GM18519 (cell line): ENCODE results near the gene GPC5.

Source experiments
- ATAC-seq: cut with Tn5 transposase; IDR thresholded peaks from one replicate; pipeline ENCODE4 v1.9.1; 2021; ENCODE audit warnings: mild to moderate bottlenecking, moderate library complexity; ENCODE audit not compliant: unreplicated experiment, low FRiP score

The GPC5 gene

DNA sequence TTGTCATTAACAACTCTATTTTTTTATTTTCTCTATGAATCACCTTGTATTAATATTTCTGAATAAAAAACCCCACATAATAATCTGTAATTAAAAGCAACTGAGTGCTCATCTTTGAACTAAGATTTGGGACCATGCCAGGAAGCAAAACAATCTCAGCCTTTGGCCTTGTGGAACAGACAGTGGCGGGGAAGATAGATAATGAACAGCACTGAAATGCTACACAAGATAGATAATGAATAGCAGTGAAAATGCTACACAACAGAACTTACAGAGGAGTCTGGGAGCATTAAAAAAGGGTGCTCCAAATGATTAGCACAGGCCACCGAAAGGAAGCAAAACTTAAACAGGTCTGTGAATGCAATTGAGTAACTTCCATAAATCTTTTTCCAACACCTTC, 134.9 kb downstream of the GPC5 start:
- no peak for ATAC-seq

DNA sequence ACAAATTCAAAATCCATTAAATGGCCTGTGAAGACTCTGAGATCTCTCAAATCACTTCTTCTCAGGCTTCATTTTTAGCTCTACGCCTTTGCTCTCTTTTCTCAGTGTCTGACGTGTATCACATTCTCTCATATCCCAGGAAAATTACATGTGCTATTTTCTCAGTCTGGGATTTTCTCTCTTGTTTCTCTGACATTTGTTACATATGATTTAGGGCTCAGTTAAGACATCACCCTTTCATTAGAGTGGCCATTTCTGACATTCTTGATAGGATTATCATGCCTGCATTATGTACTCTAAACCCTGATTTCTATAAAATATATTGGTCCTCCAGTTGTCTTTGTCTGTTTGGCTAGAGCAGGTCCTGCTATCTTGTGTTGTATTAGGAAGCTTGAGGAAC, 136.6 kb downstream of the GPC5 start:
- no peak for ATAC-seq

DNA sequence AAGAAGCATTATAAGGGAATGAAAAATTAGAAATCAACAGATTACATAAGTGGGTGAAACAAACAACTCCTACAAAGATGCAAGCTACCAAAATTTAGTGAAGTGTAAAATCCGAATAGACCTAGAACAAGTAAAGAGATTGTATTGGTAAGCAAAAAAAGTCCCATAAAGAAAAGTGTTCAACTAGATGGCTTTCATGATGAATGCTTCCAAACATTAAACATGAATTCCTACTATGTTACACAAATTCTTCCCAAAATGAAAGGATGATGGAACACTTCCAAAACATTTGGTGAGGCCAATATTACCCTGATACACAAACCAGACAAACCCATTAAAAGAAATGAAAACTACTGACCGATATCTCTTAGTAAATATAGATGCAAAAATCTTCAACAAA, 139.0 kb downstream of the GPC5 start:
- no peak for ATAC-seq

DNA sequence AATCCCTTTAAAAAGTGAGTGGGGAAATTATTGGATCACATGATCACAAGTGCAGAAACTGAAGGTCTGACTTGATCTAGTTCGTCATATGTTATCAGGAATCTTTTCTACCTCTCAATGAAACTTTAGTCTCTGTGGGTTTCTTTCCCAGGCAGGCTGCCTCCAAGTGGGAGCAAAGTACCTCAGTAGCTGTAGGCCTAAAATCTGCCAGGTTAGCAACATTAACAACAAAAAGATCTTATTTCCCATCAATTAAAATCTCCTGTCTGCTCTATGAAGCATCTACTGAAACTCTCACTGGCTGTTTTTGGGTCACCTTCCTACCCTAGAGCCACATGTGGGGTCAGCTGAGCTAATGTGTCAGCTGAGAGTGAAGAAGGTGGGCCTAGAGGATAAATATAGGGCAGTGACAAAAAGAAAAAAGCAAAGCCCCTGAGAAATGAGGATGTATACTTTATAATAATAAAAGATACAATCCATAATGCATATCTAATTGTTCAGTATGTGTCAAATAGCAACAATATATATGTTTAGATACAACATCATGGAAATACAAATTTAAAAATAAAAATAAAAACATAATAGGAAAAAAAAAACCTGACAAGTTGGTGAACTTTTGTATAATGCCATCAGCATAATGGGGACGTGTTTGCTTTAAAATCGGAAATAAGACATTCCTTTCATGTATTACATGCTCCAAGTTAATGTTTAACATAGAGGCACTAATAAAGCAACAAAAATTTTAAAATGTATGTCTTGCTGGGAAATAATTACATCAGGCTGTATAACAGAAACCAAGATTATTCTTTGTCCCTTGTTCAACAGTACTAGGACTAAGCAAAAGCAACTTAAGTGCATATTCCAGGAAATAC, 141.1 kb downstream of the GPC5 start:
- no peak for ATAC-seq

DNA sequence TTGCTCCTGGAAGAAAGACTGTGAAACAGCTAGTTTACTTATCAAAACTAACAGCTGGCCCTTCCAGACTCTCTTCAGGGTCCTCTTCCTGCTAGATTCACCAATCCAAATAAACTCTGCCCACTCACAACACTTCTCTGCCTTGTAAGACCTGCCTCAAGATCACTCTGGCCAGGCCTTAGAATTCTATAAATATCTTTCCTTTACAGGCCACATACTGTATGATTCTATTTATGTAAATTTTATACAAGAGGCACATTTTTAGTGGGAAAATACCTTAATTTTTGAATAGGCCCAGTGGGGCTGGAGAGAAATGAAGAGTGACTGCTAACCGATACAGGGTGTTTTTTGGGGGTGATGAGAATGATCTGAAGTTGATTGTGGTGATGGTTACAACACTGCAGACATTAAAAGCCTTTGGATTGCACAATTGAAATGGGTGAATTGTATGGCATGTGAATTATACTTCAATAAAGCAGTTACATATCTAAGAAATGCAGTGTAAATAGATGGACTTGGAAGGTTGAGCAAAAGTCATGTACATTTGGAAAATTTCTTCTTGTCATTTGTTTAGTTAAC, 141.8 kb downstream of the GPC5 start:
- ATAC-seq, result no peak

DNA sequence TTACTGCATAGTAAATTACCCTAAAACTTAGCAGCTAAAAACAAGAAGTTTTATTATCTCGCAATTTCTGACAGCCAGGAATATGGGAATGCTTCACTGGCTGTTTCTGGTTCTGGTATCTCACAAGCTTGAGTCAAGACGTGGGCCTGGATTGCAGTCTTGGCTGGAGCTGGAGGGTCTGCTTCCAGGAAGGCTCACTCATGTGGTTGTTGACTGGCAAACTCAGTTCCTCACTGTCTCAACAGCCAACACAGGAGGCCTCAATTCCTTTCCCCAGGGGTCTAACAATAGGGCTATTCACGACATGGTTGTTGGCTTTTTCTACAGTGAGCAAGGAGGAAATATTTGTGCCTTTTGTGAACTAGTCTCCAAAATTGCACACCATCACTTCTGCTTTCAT, 146.3 kb downstream of the GPC5 start:
- ATAC-seq, result no peak

DNA sequence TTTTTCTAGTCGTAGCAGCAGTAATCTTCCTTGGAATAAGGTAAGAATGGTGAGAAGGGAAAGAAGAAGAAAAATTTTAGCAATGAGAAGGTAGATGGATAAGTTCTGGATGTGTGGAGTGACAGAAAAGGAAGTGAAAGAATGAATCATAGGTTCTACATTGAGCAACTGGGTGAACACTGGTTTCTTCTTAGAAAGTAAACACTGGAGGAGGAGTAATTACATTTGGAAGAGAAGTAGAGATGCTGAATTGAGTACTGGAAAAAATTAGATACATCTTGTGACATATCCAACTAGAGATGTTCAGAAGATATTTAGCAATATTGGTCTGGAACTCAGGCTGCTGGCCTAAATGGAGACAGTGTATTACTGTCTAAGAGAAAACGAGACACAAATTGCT, 148.5 kb downstream of the GPC5 start:
- no peak for ATAC-seq

DNA sequence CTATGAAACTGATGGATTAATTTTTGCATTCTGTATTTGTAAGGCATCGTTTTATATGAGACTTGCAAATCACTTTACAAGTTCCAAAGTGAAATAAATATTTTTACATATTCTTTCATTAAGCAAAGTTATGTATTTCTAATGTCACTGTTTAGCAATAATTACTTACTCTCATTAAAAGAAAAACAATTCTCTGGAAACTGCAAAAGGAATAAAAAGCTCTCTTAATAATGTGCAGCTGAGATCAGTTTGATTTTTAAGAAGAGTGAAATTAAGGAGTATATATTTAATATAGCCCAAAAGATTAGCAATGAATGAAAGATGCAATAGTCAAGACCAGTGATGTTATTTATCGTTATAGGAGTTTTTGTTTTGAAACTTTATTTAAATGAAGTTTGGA, 155.2 kb downstream of the GPC5 start:
- ATAC-seq, result no peak

DNA sequence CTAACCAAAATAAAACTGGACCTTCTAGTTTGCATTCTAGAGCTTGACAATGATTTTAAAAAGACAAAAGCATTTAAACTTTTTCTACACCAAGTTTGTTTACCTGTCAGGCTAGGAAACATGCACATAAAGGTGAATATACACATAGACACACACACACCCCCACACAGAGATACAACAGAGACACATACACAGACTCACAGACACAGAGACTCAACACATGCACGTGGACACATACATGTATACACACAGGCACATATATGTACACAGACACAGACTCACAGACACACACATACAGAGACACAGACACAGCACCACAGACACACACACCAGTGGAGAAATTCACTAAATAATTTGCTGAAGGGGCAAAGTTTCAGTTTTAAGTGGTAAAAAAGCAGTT, 155.7 kb downstream of the GPC5 start:
- no peak for ATAC-seq

DNA sequence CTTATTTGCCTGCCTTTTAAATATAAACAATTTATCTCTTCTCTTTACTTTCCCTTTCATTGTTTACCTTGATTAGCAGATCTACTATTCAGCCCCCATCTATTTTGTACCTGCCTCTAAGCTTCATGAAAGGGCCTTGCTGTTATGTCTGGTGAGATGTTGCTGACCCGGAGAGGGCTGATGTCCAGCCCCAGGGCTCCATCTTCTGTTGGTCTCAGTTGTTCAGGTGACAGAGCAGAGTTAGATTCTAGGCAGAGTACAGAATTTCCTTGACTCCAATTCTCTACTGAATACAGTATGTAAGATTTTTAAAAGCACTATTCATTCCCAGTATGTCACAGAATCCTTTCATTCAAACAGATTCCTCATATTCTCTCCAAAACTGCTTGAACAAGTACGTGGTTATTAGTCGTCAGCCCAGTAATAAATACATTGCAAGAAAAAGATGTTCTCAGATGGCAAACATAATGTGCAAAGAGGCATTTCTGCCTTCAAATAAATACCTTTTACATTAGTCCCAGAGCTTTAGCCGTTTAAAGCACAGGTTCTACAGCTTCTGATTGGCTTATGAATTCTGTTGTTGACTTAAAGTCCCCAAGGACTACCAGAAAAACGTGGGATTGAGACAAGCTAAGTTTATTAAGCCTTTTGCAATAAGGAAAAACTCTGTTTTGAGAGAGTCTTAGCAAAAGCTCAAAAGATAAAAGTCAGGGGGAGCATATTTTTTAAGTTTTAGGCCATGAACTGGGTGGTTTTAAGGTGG, 159.1 kb downstream of the GPC5 start:
- no peak for ATAC-seq

DNA sequence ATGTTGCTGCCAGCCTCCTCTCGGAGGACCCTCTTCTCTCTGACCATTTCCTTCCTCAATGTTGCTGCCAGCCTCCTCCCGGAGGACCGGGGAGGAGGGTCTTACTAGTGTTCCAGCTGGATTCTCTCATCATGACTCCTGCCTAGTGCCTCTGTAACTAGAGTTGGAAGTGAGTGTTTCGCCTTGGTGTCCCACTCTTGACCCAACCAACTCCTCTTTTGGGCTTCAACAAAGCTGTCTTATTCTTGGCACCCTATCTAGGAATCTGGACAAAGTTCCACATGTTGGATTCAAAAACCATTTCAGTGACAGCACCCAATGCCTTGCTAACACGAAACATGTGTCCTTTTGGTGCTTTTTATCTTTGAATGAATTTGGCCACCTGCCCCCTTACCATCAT, 165.4 kb downstream of the GPC5 start:
- ATAC-seq, result no peak

DNA sequence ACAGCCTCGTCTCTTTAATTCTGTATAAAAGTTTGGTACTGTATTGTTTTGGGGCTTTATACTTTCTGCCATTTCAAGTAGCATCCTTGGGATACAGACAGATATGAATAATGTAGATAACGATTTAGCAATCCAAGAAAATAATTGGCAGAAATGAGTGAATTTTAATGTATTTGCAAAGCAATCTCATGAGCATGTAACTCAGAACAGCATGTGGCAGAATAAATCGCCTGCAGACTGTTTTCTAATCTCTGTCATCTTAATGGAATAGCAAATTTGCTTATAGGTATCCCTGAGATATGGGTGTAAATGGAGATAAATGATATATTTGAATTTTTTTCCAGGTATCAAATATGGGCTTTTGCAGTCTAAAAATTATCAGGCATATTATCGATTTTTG, 166.0 kb downstream of the GPC5 start:
- no peak for ATAC-seq

DNA sequence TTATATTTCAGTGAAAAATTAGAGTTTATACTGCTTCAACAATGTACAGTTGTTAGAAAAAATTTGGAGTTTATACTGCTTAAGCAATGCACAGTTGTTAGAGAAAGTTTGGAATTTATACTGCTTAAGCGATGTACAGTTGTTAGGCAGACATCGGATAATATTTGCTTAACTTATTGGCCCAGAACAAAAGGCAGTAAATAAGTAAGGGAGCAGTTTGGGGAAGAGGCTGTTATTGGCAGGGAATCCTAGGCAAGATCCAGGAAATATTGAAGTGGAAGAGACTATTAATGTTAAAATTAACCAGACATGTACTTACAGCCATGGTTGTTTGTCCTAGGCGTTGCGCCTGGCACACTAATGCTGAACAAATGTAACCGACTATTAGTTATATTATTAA, 166.9 kb downstream of the GPC5 start:
- ATAC-seq, result no peak

DNA sequence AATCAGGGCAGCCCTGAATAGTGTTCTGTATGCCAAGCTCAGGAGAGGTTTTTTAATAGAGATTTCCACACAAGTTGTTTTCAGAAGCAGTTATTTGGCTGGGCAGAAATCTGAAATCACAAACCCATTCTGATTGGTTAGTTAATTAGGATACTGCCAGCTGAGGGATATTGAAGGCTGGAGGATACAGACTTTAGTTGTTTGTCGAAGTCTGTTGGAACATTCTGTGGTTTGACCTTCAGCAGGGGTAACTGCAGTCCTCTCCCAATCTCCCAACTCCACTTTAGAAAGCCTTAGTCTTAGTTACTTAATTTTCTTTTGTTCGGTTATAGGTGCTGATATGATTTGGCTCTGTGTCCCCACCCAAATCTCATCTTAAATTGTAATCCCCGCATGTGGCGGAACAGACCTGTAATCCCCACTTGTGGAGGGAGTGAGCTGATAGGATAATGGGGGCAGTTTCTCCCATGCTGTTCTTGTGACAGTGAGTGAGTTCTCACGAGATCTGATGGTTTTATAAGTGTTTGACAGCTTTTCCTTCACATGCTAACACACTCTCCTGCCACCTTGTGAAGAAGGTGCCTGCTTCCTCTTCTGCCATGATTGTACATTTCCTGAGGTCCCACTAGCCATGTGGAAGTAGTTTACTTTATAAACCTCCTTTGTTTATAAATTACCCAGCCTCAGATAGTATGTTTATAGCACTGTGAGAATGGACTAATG, 169.2 kb downstream of the GPC5 start:
- ATAC-seq, result no peak

DNA sequence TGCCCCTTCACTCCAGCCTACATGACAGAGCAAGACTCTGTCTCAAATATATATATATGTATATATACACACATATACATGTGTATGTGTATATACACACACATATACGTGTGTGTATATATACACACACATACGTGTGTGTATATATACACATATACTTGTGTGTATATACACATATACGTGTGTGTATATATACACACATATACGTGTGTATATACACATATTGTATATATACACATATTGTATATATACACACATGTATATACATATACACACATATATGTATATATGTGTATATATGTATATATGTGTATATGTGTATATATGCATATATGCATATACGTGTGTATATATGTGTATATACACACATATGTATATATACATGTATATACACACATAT, 173.3 kb downstream of the GPC5 start:
- no peak for ATAC-seq

DNA sequence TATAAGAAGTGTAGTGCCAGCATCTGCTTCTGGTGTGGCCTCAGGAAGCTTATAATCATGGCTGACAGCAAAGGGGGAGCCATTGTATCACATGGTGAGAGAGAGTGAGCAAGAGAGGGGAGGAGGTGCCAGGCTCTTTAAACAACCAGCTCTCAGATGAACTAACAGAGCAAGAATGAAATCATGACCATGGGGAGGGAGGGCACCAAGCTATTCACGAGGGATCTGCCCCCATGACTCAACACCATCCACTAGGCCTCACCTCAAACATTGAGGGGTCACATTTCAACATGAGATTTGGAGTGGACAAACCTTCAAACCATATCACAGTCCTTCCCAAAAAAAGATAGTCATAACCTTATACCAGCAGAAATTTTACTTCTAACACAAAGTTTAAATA, 174.0 kb downstream of the GPC5 start:
- ATAC-seq, result no peak

DNA sequence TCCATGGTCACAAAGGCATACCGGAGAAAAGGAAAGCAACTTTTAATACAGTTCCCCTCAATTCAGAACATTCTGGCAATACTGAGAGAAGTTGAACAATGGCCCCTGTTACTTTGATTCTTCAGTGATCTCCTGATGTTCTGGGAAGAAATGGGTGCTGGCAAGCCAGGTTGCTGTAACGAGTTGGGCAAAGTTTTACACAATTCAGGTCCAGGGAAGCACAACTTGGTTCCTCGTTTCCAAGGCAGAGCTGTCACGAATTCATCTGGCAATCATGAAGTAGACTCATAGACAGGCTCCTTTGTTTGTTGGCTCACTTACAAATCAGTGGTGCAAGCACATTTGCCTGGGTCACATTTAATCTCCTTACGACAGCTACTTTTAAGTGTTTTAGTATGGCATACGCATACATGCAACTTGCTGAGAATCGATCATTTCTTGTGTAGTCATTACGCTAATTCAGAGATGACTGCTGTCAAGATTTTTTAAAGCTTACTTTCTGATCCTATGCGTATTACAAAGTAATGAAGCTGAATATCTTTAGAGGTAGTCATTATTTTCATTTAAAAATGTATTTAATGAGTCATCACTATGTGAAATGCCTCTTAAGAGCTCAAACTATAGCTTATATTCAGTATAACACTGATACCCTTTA, 174.7 kb downstream of the GPC5 start:
- no peak for ATAC-seq

DNA sequence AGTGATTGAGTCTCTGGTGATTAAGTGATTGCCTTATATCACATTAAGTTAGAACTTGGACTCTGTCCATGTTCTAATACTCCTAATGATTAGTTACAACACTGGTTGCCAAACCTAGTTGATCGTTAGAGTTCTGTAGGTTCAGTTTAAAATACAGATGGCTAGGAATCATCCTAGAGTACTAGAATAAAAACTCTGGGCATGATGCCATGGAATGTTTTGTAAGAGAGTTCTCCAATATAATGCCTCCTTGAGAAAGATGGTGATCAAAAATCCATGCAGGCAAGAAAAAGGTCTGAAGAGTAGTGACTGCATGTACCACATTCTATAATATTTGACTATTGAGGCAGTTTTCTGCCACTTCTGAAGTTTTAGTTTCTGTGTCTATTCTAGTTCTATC, 176.3 kb downstream of the GPC5 start:
- ATAC-seq, result no peak

DNA sequence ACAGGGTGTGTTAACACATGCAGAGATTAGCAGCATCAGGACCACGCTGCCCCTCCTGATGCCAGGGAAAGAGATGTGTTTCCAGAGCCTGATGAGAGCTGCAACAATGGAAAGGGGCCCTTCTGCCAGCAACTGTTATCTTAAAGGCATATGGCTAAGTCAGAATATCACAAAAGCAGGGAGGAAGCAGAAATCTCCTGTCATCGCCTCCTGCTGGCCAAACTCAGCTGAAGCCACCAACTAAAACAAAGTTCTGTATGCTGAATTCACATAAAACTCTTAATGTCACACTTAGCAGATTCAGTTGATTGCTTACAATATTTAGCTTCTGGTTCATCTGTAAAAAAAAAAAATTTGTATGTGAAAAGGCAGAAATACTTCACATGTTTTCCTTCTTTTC, 178.2 kb downstream of the GPC5 start:
- ATAC-seq, result no peak

DNA sequence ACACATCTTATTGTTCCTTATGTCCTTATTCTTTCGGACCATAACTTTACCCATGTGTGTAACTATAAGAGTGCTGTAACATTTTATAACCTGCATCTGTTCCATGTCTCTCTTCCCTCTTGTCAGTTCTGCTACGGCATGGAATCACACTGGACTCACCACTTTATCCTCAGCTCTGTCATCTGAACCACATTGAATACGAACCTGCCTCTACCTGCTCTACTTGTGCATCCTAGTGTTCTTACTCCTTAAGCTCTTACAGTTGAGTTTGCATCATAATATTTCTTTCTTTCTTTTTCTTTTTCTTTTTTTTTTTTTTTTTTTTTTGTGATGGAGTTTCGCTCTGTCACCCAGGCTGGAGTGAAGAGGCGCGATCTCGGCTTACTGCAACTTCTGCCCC, 180.9 kb downstream of the GPC5 start:
- no peak for ATAC-seq

DNA sequence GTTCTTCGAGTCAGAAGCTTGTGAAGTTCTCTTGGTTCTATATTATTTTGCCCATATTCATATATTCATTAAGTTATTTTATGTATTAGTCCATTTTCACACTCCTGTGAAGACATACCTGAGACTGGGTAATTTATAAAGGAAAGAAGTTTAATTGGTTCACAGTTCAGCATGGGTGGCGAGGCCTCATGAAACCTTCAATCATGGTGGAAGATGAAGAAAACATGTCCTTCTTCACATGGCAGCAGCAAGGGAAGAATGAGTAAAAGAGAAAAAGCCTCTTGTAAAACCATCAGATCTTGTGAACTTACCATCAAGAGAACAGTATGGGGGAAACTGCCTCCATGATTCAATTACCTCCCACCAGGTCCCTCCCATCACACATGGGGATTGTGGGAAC, 182.3 kb downstream of the GPC5 start:
- ATAC-seq, result no peak
